ENCODE measurements around the gene EPHB2.

The EPHB2 gene

DNA sequence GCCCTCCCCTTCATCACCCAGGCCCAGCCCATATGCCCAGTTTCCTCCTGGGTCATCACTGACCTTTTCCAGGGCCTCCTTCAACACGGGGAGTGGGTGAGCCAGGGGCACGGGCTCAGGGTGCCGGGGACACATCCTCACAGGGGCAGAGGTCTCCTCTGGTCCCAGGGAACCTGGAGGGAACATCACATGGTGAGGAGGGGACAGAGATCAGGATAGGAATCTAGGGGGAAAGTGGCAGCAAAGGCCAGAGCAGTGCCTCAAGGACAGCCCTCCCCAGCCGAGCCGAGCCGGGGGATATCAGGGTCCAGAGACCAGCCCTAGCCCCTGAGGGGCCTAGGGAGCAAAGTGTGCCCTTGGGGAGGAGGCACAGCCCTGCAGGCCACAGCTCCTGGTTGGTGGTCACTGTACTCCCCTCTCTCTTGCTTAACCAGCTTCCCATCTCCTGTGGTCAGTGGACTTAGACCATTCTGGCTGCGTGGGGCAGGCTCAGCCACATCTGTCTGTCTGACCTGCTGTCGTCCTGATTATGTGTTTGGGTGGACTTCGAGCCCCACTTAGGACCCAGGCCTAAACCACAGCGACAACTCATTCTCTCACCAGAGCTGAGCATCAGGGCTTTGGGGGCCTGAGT lies 252.5 kb downstream of the EPHB2 start:
- no peak for DNase-seq

DNA sequence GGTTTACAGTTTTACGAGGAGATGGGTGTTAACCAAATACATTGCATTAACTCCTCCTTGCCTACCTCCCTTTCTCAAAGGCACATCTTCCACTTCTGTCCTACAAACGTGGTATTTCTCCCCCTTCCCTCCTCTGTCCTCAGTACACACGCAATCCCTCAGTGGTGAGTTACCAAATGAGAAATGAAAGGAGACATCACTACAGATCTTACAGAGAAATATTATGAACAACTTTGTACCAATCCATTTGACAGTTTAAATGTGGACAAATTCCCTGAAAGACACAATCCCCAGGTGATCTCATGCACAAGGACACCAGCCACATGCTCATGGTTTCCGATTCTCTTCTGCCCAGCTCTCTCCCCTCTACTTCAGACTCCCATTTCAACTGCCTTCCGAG lies 255.7 kb downstream of the EPHB2 start:
- no peak for DNase-seq

DNA sequence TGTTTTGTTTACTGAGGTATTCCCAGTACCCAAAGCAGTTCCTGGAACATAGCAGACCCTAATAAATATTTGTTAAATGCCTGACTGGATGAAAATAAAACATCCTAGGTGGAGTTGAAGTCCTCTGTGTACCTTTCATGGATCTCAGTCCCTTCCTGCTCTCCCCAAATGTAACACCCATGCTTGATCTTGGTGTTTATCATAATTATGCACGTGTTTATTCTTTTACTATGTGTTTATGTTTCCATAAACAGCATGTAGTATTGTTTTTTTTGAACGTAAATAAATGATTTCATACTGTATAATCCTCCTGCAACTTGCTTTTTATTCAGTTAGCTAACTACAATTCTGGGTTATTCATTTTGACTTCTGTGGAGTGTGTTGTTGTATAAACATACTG lies 257.2 kb downstream of the EPHB2 start:
- no peak for DNase-seq

- DNase-seq, result no peak
These were observed 258.7 kb downstream of the EPHB2 start for GRCh38 chr1:22969304-22969709.

DNA sequence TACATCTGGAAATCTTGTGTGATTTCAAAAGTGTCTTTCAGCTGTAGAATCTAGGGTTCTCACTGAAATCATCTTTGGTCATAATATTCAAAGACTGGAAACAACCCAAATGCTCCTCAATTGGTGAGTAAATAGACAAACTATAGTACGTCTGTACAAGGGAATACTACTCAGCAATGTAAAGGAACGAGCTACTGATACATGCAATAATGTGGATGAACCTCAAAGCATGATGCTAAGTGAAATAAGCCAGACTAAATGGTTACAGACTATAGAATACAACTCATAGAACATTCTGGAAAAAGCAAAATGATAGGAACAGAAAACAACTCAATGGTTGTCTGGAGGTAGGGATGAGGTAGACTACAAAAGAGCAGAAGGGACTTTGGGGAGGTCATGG lies 259.5 kb downstream of the EPHB2 start:
- DNase-seq, result no peak

All from CD4-positive, alpha-beta T cell treated with Interleukin-12 subunit alpha and Interleukin-12 subunit beta, for 1 hour (primary cell).